IMR-90 (cell line): ENCODE measurements around the gene ALK. TPM values are rescaled to one million over a fixed set of nuclear protein-coding genes. Genes with fewer than 3 reads are reported as not detected.

Experiments
- ATAC-seq: fragments of 200-7000 bp; cut with Tn5 transposase; 2 replicates; pipeline ENCODE4 v1.9.1; 2020; ENCODE audit warnings: low read depth, mild to moderate bottlenecking, moderate library complexity
- BruUV-seq: library from RNA; stranded (reverse); fragments of 400-500 nt; replicated peaks from 2 replicates; lab custom pipeline; 2021; lab: Mats Ljungman, UMichigan
- CTCF ChIA-PET: fragments of 300-600 bp; formaldehyde crosslinking; extraction: SDS; loops from one replicate; lab custom pipeline; 2021; ENCODE audit warnings: antibody characterized with exemption; lab: Yijun Ruan, JAX
- POLR2A ChIA-PET: fragments of 300-600 bp; sonication (Branson Sonifier 250); formaldehyde crosslinking; loops from one replicate; lab custom pipeline; 2022; ENCODE audit warnings: antibody characterized with exemption; ENCODE audit not compliant: unreplicated experiment; lab: Charles Lee
- DNase-seq: peaks from one replicate; pipeline ENCODE4 v3.0.0; 2013
- H2AFZ ChIP-seq: replicated peaks from 2 replicates; pipeline ENCODE3; 2013; ENCODE audit warnings: low read length, mild to moderate bottlenecking; ENCODE audit not compliant: poor library complexity
- H2AK5ac ChIP-seq: 2 replicates; pipeline ENCODE4 v1.6.1; 2013; ENCODE audit warnings: low read depth, low read length, inconsistent platforms
- H2AK9ac ChIP-seq: replicated peaks from 2 replicates; pipeline ENCODE3; 2013; ENCODE audit warnings: mild to moderate bottlenecking, low read depth, low read length, moderate library complexity; ENCODE audit not compliant: poor library complexity
- H2BK120ac ChIP-seq: 2 replicates; pipeline ENCODE4 v1.6.1; 2013; ENCODE audit warnings: low read depth, low read length, inconsistent platforms
- H2BK15ac ChIP-seq: 3 replicates; pipeline ENCODE4 v1.6.1; 2013; ENCODE audit warnings: low read depth, low read length, inconsistent platforms
- H2BK20ac ChIP-seq: 2 replicates; pipeline ENCODE4 v1.6.1; 2013; ENCODE audit warnings: low read depth, mild to moderate bottlenecking, inconsistent platforms, low read length, moderate library complexity
- H2BK5ac ChIP-seq: 2 replicates; pipeline ENCODE4 v1.6.1; 2013; ENCODE audit warnings: mild to moderate bottlenecking, low read depth, low read length, inconsistent platforms; ENCODE audit not compliant: poor library complexity, severe bottlenecking
- H3K14ac ChIP-seq: replicated peaks from 2 replicates; pipeline ENCODE4 v1.6.1; 2013; ENCODE audit warnings: low read depth, low read length, inconsistent platforms
- H3K18ac ChIP-seq: 2 replicates; pipeline ENCODE4 v1.6.1; 2013; ENCODE audit warnings: low read depth, low read length, control low read depth
- H3K23ac ChIP-seq: 2 replicates; pipeline ENCODE4 v1.6.1; 2013; ENCODE audit warnings: low read depth, low read length, inconsistent platforms
- H3K27ac ChIP-seq: 2 replicates; pipeline ENCODE4 v1.5.1; 2013; ENCODE audit warnings: mild to moderate bottlenecking, control low read depth, low read length; ENCODE audit not compliant: insufficient read depth
- H3K27me3 ChIP-seq: 2 replicates; pipeline ENCODE4 v1.6.1; 2013; ENCODE audit warnings: low read length; ENCODE audit not compliant: control insufficient read depth, insufficient read depth
- H3K36me3 ChIP-seq: 2 replicates; pipeline ENCODE4 v1.6.1; 2013; ENCODE audit warnings: low read length, mixed read lengths; ENCODE audit not compliant: control insufficient read depth, insufficient read depth
- H3K4ac ChIP-seq: 2 replicates; pipeline ENCODE4 v1.6.1; 2013; ENCODE audit warnings: low read depth, low read length, inconsistent platforms
- H3K4me1 ChIP-seq: 2 replicates; pipeline ENCODE4 v1.6.1; 2013; ENCODE audit warnings: low read length, mixed read lengths; ENCODE audit not compliant: control insufficient read depth, insufficient read depth
- H3K4me2 ChIP-seq: 2 replicates; pipeline ENCODE4 v1.6.1; 2013; ENCODE audit warnings: low read depth, mild to moderate bottlenecking, control low read depth, low read length, moderate library complexity
- H3K4me3 ChIP-seq: 2 replicates; pipeline ENCODE4 v1.5.1; 2013; ENCODE audit warnings: low read depth, mild to moderate bottlenecking, control low read depth, low read length, moderate library complexity; ENCODE audit not compliant: insufficient read depth
- H3K56ac ChIP-seq: 2 replicates; pipeline ENCODE4 v1.6.1; 2013; ENCODE audit warnings: low read length, inconsistent platforms; ENCODE audit not compliant: insufficient read depth; ENCODE audit errors: extremely low read depth
- H3K79me1 ChIP-seq, 2 experiments: 2 replicates each; pipeline ENCODE4 v1.6.1; 2013; ENCODE audit warnings: low read length in 2 of 2, inconsistent platforms in 1 of 2, low read depth in 1 of 2
- H3K9ac ChIP-seq: 2 replicates; pipeline ENCODE4 v1.6.1; 2013; ENCODE audit warnings: low read depth, low read length, control low read depth
- H3K9me1 ChIP-seq: 2 replicates; pipeline ENCODE4 v1.6.1; 2013; ENCODE audit warnings: low read length, inconsistent platforms; ENCODE audit not compliant: insufficient read depth
- H3K9me3 ChIP-seq: 2 replicates; pipeline ENCODE4 v1.6.1; 2013; ENCODE audit warnings: low read length; ENCODE audit not compliant: control insufficient read depth, insufficient read depth
- H4K20me1 ChIP-seq: 2 replicates; pipeline ENCODE4 v1.6.1; 2013; ENCODE audit warnings: low read length, inconsistent platforms; ENCODE audit not compliant: insufficient read depth
- H4K5ac ChIP-seq: 2 replicates; pipeline ENCODE4 v1.6.1; 2013; ENCODE audit warnings: mild to moderate bottlenecking, low read depth, low read length, control low read depth
- H4K8ac ChIP-seq, 2 experiments: 2 replicates each; pipeline ENCODE4 v1.6.1; 2013; ENCODE audit warnings: low read depth in 2 of 2, low read length in 2 of 2, control low read depth in 1 of 2, inconsistent platforms in 1 of 2
- H4K91ac ChIP-seq: 2 replicates; pipeline ENCODE4 v1.6.1; 2013; ENCODE audit warnings: low read depth, low read length, inconsistent platforms; ENCODE audit not compliant: insufficient read depth
- BHLHE40 ChIP-seq: fragments of 150-350 bp; IDR thresholded peaks from 2 replicates; pipeline ENCODE4 v1.6.1; 2016; ENCODE audit warnings: mild to moderate bottlenecking, low read depth, low read length
- CEBPB ChIP-seq: IDR thresholded peaks from 2 replicates; pipeline ENCODE4 v1.6.1; 2012; ENCODE audit warnings: low read depth, low read length, improper control_type of control experiment
- CHD1 ChIP-seq: IDR thresholded peaks from 2 replicates; pipeline ENCODE4 v1.6.1; 2012; ENCODE audit warnings: low read depth, low read length, improper control_type of control experiment
- CTCF ChIP-seq: conservative IDR thresholded peaks from 2 replicates; pipeline ENCODE4 v1.5.1; 2012; ENCODE audit warnings: mild to moderate bottlenecking, low read depth, low read length, improper control_type of control experiment
- ELK1 ChIP-seq: fragments of 150-350 bp; IDR thresholded peaks from 2 replicates; pipeline ENCODE4 v1.6.1; 2016; ENCODE audit warnings: low read depth, mild to moderate bottlenecking, low read length, moderate library complexity, borderline replicate concordance
- FOS ChIP-seq: fragments of 150-350 bp; IDR thresholded peaks from 2 replicates; pipeline ENCODE4 v1.6.1; 2016; ENCODE audit warnings: low read depth, low read length
- MAFK ChIP-seq: IDR thresholded peaks from 2 replicates; pipeline ENCODE4 v1.6.1; 2012; ENCODE audit warnings: low read depth, low read length, improper control_type of control experiment
- MAZ ChIP-seq: IDR thresholded peaks from 2 replicates; pipeline ENCODE4 v1.6.1; 2012; ENCODE audit warnings: low read depth, mild to moderate bottlenecking, low read length, improper control_type of control experiment, moderate library complexity, borderline replicate concordance
- MXI1 ChIP-seq: IDR thresholded peaks from 2 replicates; pipeline ENCODE4 v1.6.1; 2012; ENCODE audit warnings: low read depth, mild to moderate bottlenecking, low read length, moderate library complexity, borderline replicate concordance
- NFE2L2 ChIP-seq: fragments of 150-350 bp; IDR thresholded peaks from 2 replicates; pipeline ENCODE4 v1.6.1; 2016; ENCODE audit warnings: low read depth, mild to moderate bottlenecking, low read length
- POLR2A ChIP-seq: IDR thresholded peaks from 2 replicates; pipeline ENCODE4 v1.6.1; 2012; ENCODE audit warnings: mild to moderate bottlenecking, low read depth, low read length
- RAD21 ChIP-seq: IDR thresholded peaks from 2 replicates; pipeline ENCODE4 v1.6.1; 2012; ENCODE audit warnings: low read length, improper control_type of control experiment
- RFX5 ChIP-seq: IDR thresholded peaks from 2 replicates; pipeline ENCODE4 v1.8.0; 2012; ENCODE audit warnings: low read depth, mild to moderate bottlenecking, low read length, moderate library complexity
- SMC3 ChIP-seq: fragments of 150-350 bp; IDR thresholded peaks from 2 replicates; pipeline ENCODE4 v1.6.1; 2016; ENCODE audit warnings: low read depth, mild to moderate bottlenecking, antibody characterized with exemption, low read length, moderate library complexity
- USF2 ChIP-seq: fragments of 150-350 bp; IDR thresholded peaks from 2 replicates; pipeline ENCODE4 v1.6.1; 2017; ENCODE audit warnings: mild to moderate bottlenecking, antibody characterized with exemption, low read length, low read depth
- WGBS, 2 experiments: methylation state at CpG; one replicate each; pipeline versions ENCODE4 v1.1.5 to v1.1.7; 2013; ENCODE audit warnings: missing lambda C conversion rate in 2 of 2; ENCODE audit not compliant: insufficient read length in 1 of 2; ENCODE audit errors: extremely low coverage in 2 of 2; 5-methylcytosine and 5-hydroxymethylcytosine counted together
- dilution Hi-C: fragments of 300-500 bp; cut with HindIII; formaldehyde crosslinking; loops from one replicate; pipeline ENCODE4 v1.14.3; 2018; ENCODE audit warnings: low sequenced_read_pairs; ENCODE audit not compliant: unreplicated experiment
- in situ Hi-C: fragments of 300-500 bp; cut with MboI; formaldehyde crosslinking; loops from 3 replicates; pipeline ENCODE4 v1.14.3; 2019; ENCODE audit warnings: low sequenced_read_pairs, inconsistent platforms, mixed read lengths
- intact Hi-C: fragments of 100-400 bp; cut with micrococcal nuclease; formaldehyde crosslinking; loops from 2 replicates; pipeline ENCODE4 v1.10.0; 2022
- polyA plus RNA-seq, 3 experiments: library from polyadenylated mRNA; depleted of rRNA; stranded (reverse); fragments of >200 nt; gene quantifications; 2 replicates each; pipeline ENCODE4 v1.2.3, GENCODE V29; 2012; ENCODE audit warnings: low replicate concordance in 1 of 3
- total RNA-seq: library from RNA; depleted of rRNA; stranded (reverse); fragments of >200 nt; gene quantifications from 2 replicates; pipeline ENCODE4 v1.2.3, GENCODE V29; 2012

The ALK gene
- total and polyA plus RNA-seq, 2 of the 4 experiments (the other 2 are of a cell fraction) = not detected

- Histone ChIP-seq H3K27me3 (no peaks in the 10 kb centered on the region), H4K91ac (no peak overlapping the region), H3K23ac (no peak overlapping the region), H3K56ac (no peak overlapping the region), H3K4me1 (no peaks in the 10 kb centered on the region), H2AK5ac (no peak overlapping the region), H3K36me3 (no peaks in the 10 kb centered on the region), H3K18ac (no peak overlapping the region), H3K4ac (no peak overlapping the region), H2BK5ac (no peak overlapping the region), H4K20me1 (no peaks in the 10 kb centered on the region), H3K9ac (no peak overlapping the region), H2BK120ac (no peak overlapping the region), H4K5ac (no peak overlapping the region), H2AFZ (no peak overlapping the region), H3K4me2 (no peak overlapping the region), H2BK15ac (no peak overlapping the region), H3K14ac (no peak overlapping the region), H2BK20ac (no peak overlapping the region), H3K79me1 (no peaks in the 10 kb centered on the region), H4K8ac (no peak overlapping the region), H3K9me1 (no peaks in the 10 kb centered on the region), H2AK9ac (no peak overlapping the region), H3K9me3 (no peaks in the 10 kb centered on the region), H3K4me3 (no peak overlapping the region), H3K27ac (no peak overlapping the region)
- TF ChIP-seq RFX5 = no peak
- TF ChIP-seq ELK1 = no peak
- no peak for TF ChIP-seq BHLHE40
- no peak for TF ChIP-seq CHD1
- no peak for TF ChIP-seq RAD21
- no peak for TF ChIP-seq MXI1
- no peak for TF ChIP-seq NFE2L2
- TF ChIP-seq SMC3 = no peak
- no peak for TF ChIP-seq CEBPB
- no peak for TF ChIP-seq USF2
- no peak for TF ChIP-seq MAZ
- no peak for TF ChIP-seq CTCF
- no peak for TF ChIP-seq MAFK
- TF ChIP-seq FOS = no peak
- no peak for TF ChIP-seq POLR2A
- WGBS, 2 experiments = no CpG with 5 or more reads among the region's 2 CpGs
- dilution Hi-C loops = no loop called here
- ATAC-seq = no peak
- no peak for DNase-seq
- BruUV-seq = no TSS peak
- in situ Hi-C loops = no loop called here
- CTCF ChIA-PET = no interaction called here
- POLR2A ChIA-PET = no interaction called here
- intact Hi-C loops = no loop called here
These were observed 471.9 kb downstream of the ALK start for GRCh38 chr2:29449499-29449898.
